UCSD-AML1 (cell line): Measurements from ENCODE around the gene CCDC187.

ENCODE experiments used
- DNase-seq: peaks from one replicate; lab custom pipeline; 2025; ENCODE audit not compliant: unreplicated experiment; lab: John Stamatoyannopoulos, UW

Gene CCDC187

DNA sequence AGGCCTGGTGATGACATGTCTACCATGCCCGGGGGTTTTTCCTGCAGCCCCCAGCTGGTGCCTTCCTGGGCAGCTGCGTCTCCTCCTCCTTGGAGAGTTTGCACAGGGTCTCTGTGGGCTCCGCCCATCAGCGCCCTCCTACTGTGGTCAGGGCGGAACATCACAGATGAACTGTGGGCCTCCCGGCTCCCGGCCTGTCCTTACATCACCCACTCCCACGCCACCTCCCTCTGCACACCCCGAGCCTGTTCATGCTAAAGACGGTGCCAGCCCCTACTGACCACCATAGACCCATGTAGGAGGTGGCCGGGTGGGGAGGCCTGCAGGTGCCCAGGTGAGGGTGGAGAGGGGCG is 36.0 kb upstream of the CCDC187 start:
- no peak for DNase-seq

DNA sequence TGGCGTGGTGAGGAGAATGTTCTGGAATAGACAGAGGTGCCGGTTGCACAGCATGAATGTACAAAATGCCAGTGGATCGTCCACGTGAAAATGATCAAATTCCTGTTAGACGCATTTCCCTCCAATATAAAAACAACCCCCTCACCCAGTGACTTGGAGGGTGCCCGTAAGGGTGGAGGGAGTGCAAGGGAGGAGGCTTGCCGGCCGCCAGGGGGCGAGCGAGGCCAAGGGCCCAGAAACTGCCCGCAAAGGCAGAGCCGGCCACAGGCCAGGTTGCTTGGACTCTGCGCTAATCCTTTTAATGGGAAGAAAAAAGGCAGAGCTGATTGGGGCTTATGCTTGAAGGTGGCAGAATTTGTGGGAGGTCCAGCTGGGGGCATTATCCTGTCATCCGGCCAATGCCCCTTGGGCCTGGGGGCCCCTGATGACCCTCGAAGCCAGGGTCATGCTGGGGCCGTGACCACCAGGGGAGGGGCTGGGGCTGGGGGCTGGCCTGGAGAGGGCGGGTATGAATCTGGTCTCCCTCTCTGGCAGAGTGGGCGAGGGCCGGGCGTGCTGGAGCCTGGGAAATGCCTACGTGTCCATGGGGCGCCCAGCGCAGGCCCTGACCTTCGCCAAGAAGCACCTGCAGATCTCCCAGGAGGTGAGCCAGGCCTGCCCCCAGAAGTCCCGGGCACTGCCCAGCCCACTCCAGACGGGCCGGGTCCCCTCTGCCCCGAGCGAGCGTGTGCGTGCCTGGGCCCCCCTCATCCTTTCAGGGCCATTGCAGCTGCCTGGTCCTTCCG is 35.5 kb upstream of the CCDC187 start:
- DNase-seq: peak; percentile 63

DNA sequence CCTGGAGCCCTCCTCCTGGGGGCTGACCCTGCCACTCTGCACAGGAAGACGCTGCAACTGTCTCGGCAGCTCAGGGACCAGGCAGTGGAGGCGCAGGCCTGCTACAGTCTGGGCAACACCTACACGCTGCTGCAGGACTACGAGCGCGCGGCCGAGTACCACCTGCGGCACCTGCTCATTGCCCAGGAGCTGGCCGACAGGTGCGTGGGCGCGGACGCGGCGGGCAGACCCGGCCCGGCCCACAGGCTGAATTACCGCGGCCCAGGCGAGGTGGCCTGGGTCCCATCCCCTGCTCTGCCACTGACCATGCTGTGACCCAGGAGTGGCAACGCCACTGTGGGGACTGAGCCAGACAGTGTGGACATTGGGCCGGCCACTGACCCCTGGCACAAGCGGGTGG is 34.6 kb upstream of the CCDC187 start:
- no peak for DNase-seq

DNA sequence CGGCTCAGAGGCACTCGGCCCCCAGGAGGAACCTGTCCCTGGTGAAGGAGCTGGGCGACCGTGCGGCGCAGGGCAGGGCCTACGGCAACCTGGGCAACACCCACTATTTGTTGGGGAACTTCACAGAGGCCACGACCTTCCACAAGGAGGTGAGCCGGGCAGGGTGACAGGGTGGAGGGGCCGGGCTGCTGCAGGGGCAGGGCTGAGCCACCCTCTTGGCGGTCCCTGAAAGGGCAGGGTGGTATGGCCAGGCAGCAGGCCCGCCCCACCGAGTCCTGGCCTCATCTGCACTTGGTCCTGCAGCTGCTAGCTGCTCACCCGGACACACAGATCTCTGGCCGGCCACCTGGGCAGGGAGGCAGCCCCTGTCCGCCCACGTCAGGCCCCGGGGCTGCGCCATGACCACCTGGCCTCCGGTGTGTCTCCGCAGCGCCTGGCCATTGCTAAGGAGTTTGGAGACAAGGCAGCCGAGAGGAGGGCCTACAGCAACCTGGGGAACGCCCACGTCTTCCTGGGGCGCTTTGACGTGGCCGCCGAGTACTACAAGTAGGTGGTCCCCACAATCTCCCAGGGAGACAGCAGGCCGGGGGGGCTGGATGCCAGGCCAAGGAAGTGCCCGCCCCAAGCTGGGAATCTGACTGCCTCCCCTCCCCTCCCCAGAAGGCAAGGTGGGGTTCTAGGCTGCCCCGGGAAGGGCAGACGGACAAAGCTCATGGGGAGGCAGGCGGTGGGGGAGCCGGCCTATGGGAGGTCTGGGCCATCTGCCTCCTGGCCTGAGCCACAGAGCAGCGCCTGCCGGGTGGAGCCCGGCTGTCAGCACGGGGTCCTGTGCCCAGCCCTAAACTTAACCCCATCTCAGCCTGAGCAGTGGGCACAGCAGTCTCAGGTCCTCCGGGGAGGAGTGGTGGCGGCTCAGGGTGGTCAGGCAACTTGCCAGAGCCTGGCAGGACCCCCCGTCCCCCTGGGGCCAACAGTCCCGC is 33.8 kb upstream of the CCDC187 start:
- no peak for DNase-seq

DNA sequence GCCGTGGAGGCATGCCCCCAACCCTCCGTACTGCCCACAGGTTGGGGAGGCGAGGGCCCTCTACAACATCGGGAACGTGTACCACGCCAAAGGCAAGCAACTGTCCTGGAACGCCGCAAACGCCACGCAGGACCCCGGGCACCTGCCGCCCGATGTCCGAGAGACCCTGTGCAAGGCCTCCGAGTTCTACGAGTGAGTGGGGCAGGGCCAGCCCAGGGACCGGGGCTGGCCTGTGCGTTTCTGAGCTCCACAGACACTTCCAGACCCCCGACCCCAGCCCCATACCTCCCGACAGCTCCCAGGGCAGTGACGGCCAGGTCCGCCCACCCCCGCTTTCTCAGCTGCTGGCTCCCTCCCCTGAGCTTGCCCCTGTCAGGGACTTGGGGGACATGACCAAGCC is 33.0 kb upstream of the CCDC187 start:
- no peak for DNase-seq

DNA sequence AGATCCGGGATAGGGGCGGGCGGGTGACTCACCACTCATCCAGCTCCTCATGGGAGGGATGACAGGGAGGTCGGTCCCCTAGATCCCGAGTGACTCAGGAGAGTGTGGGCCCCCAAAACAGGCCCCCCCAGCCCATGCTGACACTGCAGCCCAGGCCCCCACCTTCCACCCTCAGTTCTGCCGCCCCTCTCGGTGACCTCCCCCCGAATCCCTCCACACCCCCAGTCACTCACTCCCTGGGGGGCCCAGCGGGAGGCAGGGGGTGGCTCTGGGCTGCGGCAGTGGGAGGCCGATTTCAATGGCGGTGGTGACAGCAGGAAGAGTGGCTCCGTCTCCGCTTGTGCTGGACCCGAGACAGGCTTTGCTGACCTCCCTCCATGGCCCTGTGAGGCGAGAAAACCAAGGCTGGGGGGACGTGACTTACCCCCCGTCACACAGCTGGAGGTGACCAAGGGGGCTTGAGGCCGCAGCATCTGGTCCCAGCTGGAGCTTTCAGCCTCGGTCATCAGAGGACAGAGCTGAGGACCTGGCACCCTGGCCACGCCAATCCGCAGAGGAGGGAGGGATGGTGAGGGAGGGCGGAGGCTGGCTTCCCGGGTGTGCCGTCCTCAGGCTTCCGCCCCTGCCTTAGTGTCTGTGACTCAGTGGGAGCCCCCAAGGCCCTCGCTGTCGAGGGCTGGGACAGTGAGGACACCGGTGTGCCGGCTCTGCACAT is 32.4 kb upstream of the CCDC187 start:
- no peak for DNase-seq

DNA sequence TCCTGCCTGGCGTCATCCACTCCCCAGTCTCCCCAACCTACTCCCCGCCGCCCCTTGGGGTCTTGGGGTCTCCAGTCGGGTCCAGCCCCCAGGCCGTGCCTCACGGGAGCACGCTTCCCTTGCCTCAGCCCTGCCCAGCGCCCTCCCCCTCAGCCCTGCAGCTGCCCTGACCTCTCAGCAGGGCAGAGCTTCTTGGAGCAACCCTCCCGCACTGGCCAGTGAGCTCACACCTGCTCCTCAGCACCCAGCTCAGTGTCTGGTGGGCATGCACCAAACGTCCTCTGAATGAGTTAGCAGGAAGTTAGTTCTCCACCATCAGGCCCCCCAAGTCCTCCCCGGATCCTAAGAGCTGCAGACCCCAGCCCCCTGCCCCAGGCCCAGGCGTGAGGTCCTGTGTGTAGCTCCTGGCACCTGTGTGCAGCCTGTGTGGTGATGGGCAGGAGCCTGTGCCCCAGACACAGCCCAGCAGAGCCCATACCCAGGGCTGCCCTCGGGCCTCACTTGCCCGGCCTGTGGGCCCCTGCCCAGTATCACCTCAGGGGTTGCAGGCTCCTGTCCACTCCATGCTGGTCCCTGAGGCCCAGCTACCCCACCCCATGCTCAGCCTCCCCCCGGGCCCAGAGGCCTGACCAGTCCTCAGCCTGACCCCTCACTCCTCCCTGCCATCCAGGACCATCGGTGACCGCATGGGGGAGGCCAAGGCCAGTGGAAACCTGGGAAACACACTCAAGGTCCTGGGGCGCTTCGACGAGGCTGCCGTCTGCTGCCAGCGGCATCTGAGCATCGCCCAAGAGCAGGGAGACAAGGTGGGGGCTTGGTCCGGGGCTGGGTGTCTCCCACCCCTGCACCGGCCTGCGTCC is 31.6 kb upstream of the CCDC187 start:
- no peak for DNase-seq

DNA sequence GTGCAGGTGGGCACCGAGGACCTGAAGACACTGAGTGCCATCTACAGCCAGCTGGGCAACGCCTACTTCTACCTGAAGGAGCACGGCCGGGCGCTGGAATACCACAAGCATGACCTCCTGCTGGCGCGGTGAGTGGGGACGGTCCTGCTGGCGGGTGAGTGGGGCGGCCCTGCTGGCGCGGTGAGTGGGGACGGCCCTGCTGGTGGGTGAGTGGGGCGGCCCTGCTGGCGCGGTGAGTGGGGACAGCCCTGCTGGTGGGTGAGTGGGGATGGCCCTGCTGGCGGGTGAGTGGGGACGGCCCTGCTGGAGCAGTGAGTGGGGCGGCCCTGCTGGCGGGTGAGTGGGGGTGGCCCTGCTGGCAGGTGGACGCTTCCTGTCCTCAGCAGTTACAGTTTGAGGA is 30.6 kb upstream of the CCDC187 start:
- no peak for DNase-seq

DNA sequence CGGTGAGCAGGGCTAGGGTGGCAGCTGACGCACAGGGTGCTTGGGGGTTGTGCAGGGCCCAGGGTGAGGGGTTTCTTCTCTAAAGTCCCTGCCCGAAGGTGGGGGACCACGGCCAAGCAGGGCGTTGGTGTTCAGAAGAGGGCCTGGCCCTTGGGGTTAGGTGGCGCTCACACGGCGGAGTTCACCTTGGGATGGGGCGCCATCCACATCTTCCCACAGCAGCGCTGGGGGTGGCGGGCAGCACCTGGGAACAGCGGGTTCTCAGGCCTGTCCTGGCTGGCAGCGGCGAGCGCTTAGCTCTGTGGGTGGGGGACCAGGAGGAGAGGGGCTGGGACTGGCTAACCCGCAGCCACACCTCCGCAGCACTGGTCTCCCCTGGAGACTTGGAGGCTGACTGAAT is 29.6 kb upstream of the CCDC187 start:
- no peak for DNase-seq

DNA sequence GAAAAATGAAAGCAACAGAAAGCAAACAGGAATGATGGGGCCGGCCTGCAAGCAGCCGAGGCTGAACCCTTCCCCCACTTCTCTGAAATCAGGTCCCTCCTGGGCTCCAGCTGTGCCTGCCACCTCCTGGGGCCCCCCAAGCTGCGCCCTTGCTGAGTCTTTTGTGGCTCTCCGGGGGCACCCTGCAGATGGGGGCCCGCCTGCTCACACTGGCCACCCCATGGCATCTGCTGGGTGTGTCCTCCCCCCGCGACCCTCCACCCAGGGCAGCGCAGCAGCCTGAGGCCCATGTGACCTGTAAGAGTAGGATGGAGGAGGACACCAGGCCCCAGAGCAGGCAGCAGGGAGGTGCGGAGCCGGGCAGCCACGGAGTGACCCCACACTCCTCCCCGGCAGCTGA is 29.2 kb upstream of the CCDC187 start:
- DNase-seq: no peak

DNA sequence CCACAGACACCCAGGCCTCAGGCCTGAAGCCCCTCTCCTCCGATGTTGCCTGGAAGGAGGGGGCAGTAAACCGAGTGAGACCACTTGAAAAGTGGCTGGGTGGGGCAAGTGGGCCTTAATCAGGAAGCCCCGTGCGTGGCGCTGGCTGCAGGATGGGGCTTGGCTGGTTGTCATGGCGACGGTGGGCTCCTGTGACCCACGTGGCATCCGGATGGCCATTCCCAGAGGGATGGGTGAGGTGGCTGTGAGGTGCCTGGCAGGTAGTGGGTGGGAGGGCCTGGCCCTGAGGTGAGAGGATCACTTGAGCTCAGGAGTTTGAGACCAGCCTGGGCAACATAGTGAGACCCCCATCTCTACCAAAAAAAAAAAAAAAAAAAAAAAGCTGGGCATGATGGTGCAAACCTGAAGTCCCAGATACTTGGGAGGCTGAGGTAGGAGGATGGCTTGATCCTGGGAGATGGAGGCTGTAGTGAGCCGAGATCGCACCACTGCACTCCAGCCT is 28.6 kb upstream of the CCDC187 start:
- no peak for DNase-seq

DNA sequence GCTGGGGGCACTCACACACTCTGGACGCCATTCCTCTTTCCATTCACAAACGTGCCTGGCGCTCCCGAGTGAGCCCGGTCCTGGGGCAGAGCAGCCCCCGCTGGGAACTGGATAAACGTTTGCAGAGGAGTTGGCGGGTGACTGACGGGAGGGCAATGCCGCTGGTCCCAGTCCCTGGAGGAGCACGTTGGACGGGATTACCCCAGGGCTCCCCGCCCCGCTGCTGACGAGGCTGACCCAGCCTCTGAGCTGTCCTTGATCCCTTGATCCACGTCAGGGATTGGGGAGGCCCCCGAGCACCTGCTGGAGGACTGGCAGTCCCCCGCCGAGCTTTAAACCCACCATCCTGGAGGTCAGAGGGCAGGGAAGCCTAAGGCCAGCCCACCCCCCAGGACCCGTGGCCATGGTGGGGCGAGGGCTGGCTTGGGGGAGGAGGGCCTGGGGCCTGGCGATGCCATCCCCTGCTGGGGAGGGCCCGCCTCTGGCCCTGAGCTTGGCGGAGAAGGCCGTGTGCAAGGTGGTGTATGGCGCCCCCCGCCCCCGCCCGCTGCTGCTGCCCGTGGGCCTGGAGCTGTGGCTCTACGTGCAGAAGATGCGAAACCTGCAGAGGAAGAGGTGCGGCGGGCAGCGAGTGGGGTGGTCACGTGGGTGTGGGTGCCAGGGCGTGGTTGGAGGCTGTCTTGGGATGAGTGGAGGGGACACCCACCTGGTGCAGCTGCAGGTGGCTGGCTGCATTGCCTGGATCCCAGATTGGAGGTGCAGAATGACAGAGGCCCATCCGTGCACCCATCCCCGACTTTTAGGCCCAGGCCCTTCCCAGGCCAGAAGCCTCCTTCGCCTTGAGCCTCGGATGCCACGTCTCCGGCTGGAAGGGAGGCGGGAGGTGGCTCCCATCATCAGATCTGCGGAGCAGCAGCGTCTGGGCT is 27.9 kb upstream of the CCDC187 start:
- no peak for DNase-seq

DNA sequence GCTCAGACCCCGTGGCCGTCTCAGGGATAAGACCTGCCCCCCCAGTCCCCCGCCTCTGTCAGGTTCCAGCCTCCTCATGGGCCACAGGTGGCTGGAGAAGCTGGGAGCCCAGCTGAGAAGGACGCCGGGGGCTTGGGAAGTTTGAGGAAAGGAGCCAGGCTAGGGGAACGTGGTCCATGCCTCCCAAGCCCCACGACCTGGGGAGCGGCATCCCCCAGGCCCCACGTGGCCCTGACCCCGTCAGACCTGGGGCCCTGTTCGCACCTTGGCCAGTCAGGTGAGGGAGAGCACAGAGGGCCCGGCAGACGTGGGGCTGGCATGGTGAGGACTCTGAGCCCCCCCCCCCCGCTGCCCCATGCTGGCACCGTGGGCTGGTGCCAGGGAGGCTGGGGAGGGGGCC is 27.1 kb upstream of the CCDC187 start:
- no peak for DNase-seq

DNA sequence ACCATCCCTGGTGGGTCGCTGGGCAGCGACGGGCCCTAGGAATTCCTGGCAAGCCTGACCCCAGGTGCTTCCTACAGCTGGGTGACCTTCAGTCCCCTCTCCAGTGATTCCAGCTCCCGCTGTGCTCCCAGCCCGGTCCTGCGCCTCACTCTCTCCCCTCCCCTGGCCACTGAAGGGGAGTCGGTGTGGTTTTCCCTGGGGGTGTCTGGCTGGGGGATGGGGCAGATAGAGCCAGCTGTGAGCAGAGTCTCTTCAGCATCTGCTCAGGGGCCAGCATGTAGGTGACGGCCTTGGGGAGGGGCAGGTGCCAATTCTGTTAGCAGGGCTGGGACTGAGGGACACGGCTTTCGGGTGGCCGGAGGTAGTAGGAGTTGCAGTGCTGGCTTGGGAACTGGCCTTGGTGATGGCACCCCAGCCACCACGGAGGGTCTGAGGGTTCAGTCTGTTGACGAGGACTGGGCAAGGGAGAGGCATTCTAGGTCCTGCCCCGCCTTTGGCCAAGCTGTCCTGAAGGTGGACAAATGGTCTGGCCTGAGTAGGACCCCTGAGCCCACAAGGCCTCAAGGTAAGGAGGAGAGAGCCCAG is 26.6 kb upstream of the CCDC187 start:
- no peak for DNase-seq

DNA sequence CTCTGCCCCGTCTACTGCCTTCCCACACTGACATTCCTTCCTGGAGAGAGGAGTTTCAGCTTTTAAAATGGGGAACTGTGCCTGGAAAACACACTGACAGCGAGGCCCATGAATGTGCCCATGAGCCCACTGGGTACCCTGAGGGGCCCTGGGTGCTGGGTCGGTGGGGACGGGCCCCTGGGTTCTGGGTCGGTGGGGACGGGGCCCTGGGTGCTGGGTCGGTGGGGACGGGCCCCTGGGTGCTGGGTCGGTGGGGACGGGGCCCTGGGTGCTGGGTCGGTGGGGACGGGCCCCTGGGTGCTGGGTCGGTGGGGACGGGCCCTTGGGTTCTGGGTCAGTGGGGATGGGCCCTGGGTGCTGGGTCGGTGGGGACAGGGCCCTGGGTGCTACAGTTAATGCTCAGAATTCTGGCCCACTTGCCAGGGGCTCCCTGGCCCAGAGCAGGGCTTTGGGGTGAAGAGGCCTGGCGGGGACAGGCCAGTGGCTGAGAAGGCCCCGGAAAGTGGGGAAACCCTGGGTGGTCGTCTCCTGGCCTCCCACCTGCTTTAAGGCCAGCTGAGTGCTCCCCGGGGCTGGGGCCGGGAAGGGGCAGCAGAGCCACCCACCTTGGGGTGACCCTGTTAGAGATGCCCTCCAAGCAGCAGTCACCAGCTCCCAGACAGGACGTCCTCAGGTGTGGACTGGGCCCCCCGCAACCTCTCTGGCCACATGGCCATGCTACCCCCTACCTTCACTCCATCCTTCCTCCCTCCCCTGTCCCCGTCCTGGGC is 25.9 kb upstream of the CCDC187 start:
- DNase-seq: no peak

DNA sequence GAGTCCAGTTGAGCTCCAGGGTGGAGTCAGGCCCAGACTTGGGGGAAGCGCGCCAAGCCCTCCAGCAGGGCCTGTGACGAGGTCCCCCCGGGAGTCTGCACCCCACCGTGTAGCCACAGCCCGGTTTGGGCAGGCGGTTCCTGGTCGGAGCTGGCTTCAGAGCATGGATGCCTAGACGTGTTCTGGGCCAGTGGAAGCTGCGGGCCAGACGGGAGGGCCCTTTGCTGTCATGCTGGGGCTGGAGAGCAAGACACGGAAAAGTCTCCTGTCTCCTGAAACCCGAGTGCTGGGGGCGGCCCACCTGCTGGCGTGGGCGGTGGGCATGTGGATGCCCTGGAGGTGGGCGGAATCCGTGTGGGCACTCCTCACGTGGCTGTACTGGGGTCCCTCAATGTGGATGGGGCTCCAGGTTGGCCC is 25.3 kb upstream of the CCDC187 start:
- no peak for DNase-seq

DNA sequence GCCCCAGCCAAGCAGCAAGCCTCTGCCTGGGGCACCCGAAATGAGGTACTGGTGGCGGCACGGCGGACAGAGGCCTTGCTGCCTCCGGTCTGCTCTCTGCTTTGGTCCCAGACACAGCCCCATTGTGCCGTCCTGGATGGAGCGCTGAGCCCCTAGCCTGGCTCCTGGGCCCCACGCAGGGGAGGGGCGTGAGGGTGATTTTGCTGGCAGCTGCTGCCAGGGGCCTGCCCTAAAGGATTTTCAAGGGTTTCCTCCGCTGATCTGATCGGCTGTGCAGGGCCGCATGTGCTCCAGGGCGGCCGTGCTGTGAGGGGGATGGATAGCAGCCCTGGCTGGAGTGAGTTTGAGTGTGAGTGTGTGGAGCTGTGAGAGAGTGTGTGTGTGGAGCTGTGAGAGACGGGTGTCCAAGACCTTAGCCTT is 24.7 kb upstream of the CCDC187 start:
- DNase-seq: no peak

DNA sequence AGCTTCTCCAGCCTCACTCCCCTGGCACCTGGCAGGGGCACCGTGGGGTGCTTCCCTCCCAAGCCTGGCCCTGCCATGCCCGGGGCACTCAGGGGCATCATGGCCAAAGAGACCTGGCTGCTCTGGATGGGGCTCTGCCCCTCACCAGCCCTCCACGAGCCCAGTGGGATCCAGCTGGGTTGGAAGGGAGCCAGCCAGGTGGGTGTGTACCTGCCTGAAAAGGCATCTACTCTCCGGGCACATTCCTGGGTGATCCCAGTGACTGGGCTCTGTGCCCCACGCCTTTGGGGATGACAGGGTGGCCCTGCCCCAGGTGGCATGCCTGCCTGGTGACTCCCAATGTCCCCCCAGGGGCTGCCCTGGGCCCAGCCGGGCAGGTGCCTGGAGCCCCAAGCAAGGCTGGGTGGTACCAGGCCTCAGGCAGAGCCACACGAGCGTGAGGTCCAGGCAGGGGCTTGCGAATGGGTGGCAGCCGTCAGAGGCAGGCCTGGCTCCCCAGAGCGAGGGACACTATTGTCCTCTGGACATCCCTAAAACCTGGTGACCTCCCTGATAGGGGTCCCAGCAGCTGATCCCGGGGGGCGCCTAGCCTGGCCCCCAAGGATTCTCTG is 24.2 kb upstream of the CCDC187 start:
- no peak for DNase-seq
